GM21367 (cell line): ENCODE measurements around the gene S100A10.

Experiments used
- ATAC-seq: cut with Tn5 transposase; IDR thresholded peaks from one replicate; pipeline ENCODE4 v1.9.1; 2021; ENCODE audit not compliant: unreplicated experiment

Gene S100A10, protein sequence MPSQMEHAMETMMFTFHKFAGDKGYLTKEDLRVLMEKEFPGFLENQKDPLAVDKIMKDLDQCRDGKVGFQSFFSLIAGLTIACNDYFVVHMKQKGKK

DNA sequence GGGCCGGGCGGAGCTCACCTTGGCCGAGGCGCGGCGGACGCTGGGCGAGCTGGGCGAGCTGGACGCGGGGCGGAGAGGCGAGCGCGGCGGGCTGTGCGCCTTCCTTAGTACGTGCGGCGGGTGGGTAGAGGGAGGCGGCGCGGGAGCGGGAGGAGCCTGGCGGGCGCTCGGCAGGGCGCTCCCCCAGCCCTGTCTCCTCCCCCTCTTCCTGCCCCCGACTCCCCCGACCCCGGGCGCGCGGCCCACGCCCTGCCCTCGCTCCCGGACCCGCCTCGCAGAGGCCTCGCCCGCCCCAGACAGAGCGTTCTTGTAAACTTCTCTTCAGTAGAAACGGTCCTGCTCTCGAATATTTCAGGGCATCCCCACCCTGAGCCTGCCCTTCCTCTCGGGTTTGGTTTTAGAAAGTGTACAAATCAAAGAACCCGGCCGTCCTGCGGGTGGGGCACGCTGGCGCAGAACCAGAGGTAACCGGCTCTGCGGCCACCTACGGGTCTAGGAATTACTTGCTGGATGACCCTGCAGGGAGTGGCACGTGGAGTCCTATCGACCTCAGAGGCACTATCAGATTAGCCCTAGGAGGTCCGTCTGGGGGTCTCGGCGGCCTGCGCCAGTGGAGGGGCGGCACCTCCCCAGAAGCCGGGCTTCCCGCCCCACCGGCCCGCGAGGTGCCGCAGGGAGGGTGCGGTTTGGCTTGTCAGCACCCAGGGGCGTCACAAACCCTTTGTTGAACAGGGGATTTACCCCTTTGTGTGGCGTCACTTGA lies at the start of gene S100A10:
TSS of gene S100A10 (minus strand) at position 126 of the 763 bp plus-strand sequence. CDS start 7,629 bp downstream, outside the sequence.
- no peak for ATAC-seq

DNA sequence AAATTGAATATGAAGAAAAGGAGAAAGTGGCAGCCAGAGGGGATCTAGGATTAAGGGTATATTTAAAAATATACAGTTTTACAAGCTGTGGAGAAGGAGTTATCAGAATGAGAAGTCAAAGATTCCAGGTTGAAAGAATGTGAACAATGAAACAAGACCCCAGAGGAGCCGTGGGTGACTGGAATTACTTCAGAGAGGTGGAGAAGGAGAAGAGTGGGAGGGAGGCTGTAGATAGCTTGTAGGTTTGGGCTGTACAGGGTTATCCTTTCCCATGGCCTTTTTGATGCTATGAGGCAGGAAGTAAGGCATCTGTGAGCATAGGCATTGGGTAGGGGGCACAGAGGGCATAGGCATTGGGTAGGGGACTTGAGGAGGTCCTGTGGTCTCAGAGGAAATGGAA lies 48.4 kb upstream of the S100A10 start:
- no peak for ATAC-seq

DNA sequence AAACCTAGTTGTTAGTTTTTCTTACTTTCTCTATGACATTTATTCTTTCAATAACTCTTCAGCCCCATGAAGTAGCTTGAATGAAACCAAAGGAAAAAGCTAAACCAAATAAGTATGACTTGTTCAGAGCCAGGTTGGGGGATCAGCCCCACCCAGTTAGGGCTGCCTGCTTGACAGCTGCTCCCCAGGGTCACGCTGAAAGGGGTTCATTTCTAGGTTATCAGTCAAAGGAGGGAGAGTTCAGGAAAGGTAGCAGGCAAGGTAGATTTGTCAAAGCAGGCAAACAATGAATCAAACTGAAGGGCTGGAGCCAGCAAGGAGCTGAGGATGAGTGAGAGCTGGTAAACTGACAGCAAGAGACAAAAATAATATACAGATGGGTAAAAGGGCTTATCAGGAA lies 46.2 kb upstream of the S100A10 start:
- no peak for ATAC-seq

DNA sequence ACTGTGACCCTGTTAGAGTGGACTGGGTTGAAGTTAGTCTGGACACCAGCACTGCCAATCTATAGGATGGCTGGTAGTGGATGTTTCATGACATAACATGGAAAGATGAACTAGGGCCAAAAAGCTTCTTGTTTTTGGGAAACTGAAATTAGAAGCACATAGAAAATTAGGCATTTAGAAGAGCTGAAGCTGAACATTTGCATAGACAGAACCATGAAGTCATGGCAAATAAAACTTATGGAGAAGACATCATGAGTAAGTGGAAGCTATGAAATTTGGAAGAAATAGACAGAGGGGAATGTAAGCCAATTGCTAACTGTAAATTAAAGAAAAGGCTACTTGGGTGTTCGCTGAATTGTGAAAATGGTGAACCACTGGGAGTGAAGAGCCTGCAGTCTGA lies 45.8 kb upstream of the S100A10 start:
- no peak for ATAC-seq

DNA sequence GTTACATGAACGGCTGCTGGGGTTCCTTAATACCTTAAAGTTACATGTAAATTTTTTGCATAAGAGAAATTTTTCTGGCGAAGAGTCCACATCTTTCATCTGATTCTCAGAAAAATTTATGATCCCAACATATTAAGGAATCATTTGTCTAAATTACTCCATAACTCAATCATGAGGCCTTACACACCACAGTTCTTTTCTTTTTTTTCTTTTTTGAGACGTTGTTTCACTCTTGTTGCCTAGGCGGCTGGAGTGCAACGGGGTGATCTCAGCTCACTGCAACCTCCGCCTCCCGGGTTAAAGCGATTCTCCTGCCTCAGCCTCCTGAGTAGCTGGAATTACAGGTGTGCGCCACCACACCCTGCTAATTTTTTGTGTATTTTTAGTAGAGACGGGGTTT lies 45.2 kb upstream of the S100A10 start:
- no peak for ATAC-seq

DNA sequence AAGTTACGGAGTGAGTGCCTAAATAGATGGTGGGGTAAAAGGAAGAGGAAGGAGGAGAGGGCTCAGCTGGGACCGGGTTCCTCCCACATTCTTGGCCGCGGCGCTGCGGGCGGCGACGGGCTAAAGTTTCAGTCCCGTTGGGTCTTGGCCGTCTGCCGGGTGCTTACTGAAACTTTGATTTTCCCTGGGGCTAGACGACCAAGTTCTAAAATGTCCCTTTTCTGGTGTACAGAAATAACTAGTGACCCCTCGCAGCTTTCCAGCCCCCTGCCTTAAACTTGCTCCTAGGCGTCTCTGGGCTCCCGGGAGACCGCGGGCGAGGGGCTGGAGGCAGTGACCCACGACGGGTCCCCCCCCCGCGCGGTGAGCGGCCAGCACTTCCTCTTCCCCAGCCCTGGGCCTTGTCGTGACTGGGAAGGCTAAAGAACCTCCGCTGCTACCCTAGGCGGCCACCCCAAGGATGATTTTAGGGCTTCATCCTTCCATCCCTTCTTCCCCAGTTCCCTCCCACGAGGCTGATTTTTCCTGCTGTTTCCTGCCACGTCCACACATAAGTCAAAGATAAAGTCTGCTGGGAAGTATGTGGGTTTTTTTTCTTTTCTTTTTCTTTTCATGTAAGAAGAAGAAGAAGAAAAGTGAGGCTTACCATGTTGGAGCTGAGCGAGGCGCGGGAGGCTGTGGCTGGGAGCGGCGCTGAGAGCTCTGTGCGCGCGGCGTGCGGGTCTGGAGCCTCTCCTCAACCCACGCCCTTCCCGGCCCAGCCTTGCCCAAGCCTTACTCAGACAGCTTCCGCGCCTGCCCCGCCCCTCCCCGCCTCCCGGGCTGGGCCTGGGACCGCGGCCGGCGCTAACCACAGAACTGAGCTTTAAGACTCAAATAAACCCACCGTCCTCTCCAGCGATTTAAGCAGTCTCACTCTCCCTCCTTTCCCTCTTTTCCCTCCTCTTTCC lies 42.9 kb upstream of the S100A10 start, which contains the start of gene S100A11:
TSS of gene S100A11 (minus strand) at position 738 of the 950 bp plus-strand sequence. CDS start at position 649, 89 bp downstream.
- no peak for ATAC-seq

DNA sequence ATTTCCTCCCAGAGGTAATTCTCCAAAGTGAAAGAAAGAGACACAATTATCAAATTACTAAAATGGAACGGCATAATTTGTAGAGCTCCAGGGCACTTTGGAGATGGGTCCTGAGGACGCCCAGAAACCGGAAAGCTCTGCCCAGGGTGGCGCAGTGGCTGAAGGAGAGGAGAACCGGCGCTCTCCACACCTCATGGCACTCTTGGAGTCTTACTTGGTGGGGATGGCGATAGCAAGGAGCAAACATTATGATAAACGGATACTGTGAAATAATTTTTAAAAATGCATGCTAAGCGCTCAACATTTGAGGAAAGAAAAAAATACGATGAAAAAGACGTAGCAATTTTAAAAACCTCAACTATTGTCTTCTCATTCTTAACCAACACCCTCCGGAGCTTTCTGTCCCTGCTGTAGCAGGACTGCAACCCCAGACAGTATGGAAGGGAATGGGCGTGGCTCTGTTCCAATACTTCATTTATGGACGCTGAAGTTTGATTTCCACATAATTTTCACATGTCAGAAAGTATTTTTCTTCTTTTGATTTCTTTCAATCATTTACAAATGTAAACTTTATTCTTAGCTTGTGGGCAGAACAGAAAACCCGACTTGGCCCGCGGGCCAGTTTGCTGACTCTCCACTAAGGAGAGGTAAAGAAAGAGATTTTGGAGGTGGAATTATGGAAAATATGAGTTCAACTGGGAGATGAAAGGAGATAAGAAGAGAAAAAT lies 42.0 kb upstream of the S100A10 start:
- ATAC-seq, result no peak

DNA sequence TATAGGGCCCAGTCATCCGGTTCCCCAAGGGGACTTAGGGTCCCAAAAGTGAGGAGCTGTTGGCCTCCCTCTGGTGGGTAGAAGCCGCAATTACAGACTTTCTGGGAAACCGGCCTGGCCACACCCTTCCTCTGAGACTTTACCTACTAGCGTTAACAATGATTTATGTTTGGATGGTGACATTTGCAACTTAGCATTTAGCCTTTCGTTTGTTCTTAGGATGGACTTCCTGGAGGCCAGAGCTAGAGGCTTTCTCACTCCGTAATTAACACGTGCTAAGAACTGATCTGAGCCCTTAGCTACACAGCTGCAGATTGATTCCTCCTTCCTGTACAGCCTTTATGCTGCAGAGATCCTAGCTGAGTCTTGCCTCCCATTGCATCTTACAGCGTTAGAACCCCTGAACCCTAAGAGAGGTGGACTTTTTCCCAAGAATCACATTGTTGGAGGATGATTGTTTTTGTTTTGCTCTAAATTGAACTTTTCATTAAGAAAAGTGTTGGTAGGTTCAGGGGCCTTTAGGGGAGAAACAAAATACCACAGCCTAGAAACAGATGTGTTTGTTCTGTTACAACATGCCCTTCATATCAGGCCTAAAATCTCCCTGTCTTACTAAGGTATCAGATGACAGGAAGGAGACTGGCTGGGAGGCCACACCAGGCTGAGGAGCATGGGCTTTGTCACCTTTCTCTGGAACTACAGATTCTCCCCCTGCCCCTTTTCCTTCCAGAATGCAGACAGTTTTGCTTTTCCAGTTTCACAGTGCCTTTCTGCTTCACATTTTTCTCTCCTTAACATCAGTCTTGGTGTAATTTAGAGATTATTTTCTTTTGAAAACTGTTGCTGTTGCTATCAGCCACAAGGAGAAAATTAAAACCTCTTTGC lies 41.2 kb upstream of the S100A10 start:
- no peak for ATAC-seq

DNA sequence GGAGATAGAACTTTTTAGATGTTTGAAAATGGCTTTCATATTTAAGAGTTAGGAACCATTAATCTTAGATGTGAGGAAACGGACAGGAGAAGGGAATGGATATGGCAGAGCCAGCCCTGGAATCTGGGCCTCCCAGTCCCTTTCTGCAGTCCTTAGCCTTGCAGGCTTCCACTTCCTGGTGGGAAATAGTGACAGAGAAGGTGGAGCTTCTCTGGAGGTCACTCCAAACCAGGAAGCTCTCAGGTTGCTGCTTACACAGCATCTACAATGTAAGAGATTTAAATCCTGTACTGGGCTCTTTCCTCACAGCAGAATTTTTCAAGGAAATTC lies 40.6 kb upstream of the S100A10 start:
- no peak for ATAC-seq

DNA sequence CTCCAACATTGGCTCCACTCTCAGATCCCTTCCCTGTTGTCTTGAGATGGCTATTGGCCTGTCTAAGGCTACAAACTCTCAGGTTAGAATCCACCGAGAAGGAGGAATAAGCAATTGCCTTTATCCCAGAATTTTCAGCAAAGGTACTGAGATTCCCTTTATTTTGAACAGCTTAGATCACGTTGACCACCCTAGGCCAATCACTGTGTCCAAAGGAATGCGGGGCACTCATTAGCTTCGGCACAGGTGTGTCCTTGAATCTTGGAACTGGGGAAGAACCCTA lies 36.2 kb upstream of the S100A10 start:
- no peak for ATAC-seq

DNA sequence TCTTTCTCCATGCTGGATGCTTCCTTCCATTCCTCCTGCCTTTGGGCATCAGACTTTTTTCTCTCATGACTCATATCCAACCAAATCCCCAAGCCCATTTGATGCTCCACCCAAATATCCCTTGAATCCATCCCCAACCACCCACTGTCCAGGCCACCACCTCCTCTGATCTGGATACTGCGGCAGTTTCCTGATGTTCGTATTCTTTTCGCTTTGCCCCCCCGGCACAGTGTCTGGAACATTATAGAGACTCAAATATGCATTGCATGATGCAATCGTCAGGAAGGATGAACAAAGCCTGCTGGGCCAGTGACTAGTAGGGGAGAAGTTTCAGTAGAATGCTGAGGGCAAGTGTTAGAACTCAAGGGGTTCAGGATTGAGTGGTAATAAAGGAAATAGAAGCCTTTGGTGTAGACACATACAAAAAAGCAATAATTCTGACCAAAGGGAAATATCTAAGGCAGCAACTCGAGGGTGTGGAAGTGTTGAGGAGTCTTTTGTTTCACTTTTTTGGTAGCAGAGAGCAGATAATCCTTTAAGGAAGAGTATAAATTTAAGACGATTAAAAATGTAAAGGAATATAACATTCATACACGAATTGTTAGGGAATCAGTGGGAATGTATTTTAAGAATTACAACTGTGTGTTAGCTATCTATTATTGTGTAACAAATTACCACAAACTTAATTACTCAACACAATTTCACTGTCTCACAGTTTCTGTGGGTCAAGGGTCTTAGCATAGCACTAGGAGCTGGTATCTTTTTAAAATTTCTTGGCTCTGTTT lies 35.7 kb upstream of the S100A10 start:
- no peak for ATAC-seq

DNA sequence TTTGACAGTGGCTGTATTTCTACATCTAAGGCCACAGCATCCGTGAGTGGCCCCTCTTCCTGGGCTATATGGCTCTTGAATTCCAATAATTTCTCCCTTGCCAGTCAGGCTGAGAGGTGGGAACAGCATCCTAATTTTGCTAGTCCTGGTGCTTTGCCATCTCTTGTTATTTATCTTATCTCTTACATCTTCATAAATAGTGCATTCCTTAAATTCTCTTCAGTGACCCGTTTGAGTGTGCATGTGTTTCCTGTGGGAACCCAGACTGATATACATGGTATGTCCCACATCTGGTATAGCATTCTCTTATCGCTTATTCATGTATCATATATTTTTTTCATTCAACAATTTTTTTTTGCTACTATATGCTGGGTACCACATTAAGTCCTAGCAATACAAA lies 33.2 kb upstream of the S100A10 start:
- ATAC-seq, result no peak

DNA sequence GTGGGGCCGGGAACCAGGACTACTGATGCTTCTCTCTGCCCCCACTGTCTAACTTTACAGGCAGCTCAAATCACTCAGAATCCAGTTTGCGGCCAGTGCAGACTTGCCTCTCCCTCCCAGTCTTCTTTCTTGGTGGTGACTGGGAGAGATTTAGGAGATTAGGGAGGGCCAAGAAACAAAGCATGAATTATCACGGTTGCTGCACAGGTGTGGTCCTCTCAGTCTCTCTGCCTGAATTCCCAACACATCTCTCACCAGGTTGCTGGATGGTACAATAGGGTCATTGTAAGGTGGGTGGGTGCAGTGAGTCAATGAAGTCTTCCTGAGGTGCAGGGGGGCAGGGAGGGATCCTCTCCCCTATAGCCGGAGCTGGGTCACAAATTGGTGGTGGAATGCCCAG lies 30.6 kb upstream of the S100A10 start:
- ATAC-seq, result no peak

DNA sequence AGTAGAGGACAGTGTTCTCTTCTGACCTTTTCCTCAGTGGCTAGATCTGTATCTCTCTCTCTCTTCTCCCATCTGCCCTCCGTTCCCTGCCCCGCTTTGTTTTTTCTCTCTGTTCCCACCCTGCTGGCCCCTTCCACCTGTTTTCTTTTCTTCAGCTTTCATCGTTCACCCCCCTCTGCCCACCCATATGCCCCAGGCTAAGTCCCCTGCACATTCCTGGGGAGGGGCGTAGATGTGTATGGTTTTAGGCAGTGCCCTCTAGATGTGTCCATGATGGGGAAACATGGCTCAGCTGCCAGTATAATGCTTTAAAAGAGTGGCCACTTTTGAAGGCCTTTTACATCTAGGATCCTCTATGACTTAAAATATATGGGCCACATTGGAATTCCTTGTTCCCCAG lies 29.6 kb upstream of the S100A10 start:
- no peak for ATAC-seq

DNA sequence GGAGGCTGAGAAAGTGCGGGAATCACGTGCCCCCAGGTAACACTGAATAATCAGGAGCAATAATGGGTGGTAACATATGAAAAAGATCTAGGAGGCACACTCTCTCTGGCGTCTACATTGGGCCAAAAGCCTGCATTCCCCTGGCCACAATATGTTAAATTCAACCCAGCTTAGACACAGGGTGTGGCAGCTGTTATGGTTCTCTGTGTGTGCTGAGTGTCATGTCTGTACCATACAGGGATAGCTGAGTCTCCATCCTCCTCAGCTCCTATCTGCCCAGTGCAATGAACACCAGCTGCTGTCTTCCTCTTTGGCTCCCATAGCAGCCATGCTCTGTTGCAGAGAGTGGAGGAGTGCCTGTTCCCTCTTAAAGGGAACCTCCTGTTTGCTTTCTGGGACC lies 28.8 kb upstream of the S100A10 start:
- no peak for ATAC-seq

DNA sequence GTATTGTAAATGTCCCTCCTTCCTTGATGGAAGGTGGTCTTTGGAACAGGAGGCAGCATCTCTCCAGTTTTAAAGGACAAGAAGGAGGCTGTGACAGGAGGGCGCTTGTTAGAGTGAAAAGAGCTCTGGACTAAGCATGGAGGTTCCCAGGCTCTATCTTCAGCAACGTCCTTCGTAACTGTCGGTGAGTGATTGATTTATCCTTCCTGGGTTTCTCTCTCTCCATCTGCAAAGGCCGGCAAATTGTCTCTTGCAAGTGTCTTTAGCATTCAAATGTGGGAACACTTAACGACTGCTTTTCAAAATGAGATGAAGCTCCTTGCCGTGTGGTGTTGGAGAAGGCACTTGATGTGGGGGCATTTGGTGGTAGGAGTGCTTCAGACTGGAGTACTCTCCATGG lies 27.9 kb upstream of the S100A10 start:
- no peak for ATAC-seq

DNA sequence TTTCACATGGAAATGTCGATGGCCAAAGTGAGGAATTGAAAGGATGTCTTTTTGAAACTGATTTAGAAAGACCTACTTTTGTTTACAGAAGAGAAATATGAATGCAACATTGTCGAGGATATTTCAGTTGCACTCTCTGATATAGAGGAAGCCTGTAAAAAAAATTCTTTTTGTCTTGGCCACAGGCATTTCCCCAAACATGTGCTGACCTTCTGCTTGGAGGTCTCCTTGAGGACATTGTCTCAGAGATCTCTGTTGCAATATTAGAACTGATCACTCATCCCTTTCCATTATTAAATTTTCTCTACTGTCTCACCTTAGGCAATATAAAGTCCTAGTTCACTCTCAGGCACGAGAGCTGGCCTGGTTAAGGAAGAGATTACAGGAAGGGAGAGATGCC lies 27.2 kb upstream of the S100A10 start:
- ATAC-seq, result no peak

DNA sequence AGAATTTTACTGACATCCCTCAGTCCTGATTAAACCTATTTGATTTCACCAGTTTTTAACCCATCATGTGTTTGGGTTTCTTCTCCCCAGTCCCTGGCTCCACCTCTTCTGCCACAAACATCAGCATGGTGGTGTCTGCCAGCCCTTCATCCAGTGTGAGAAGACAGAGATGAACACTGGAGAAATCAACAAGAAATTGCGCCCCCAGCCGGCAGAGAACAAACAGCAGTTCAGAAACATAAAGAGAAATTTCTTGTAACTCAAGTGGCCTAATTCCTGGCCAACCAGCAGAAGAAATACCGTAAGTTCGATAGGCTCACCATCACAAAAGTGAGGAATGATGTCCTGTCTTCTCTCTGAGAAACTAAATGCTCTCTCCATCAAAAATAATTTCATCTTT lies 24.9 kb upstream of the S100A10 start:
- ATAC-seq, result no peak

DNA sequence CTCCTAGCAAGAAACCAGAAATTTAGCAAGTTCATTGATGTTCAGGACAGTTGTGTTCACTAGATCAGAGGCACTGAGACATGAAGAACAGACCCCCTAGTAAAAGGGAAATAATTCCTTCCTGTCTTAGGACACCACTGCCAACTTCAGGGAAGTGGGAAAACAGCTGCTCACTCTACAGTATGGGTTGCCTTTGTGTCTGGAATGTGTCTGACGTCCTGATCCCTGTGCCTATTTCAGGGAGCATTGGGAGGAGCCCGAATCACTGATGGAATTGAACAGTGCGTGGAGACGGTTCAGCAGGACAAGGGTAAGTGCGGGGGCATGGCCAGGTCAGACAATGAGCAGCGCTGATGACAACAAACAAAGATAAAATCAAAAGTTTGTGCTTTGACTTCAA lies 22.1 kb upstream of the S100A10 start:
- ATAC-seq, result no peak

DNA sequence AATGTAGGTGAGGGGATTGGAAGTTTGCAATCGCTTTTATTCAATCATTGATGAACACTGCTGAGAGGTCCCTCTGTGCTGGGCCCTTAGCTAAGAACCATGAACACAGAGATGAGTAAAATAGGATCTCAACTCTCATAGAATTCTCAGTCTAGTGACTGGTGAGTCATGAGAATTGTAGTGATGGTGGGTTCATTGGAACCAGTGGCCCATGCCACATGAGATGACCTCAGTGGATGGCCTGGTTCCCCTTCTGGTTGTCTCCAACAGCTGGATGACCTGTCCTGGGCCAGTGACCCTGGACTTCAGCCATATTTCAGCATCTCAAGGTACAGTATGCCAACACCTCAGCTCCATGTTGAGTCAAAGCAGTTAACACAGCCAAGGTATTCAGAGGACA lies 21.3 kb upstream of the S100A10 start:
- ATAC-seq, result no peak
